Activated T-cell treated with anti-CD3 and anti-CD28 coated beads for 48 hours (primary cell): ENCODE results near the gene IL1B.
A peak's percentile ranks its signal among the peaks of the same experiment; 100 is the strongest.
"Not testable (repeated sequence)": the region's sequence is repeated elsewhere in the genome, so short reads cannot be mapped to it uniquely, and the experiment has no call there.

Experiments used
- DNase-seq: peaks from one replicate; pipeline ENCODE4 v3.0.0-alpha.2; 2020; ENCODE audit warnings: low read depth

Gene IL1B

GRCh38 chr2:112836695-112837117, at the start of gene IL1B:
IL1B (minus strand) TSS chr2:112836779; CDS start chr2:112836229, 550 bp downstream.
- no peak for DNase-seq

GRCh38 chr2:112886291-112886690, 49.7 kb upstream of the IL1B start:
- no peak for DNase-seq

- no peak for DNase-seq
Observed at GRCh38 chr2:112885506-112885902, 48.9 kb upstream of the IL1B start.

GRCh38 chr2:112884869-112885505, 48.4 kb upstream of the IL1B start:
- DNase-seq: peak; percentile 62

GRCh38 chr2:112883669-112884068, 47.1 kb upstream of the IL1B start:
- DNase-seq: no peak

- DNase-seq: peak; percentile 19
Observed at GRCh38 chr2:112881217-112881985, 44.8 kb upstream of the IL1B start.

GRCh38 chr2:112880696-112881095, 44.1 kb upstream of the IL1B start:
- no peak for DNase-seq

GRCh38 chr2:112880091-112880531, 43.5 kb upstream of the IL1B start:
- no peak for DNase-seq

GRCh38 chr2:112879491-112880041, 43.0 kb upstream of the IL1B start:
- DNase-seq: no peak

- DNase-seq: no peak
Observed at GRCh38 chr2:112877423-112877822, 40.8 kb upstream of the IL1B start.

GRCh38 chr2:112876971-112877361, 40.4 kb upstream of the IL1B start:
- DNase-seq: no peak

- DNase-seq: no peak
Observed at GRCh38 chr2:112876257-112876970, 39.8 kb upstream of the IL1B start.

- DNase-seq: no peak
Observed at GRCh38 chr2:112870841-112871835, 34.6 kb upstream of the IL1B start.

GRCh38 chr2:112869258-112869842, 32.8 kb upstream of the IL1B start:
- DNase-seq: no peak

GRCh38 chr2:112867701-112868631, 31.4 kb upstream of the IL1B start:
- DNase-seq: no peak

GRCh38 chr2:112866128-112866835, 29.7 kb upstream of the IL1B start:
- DNase-seq: no peak

- DNase-seq: no peak
Observed at GRCh38 chr2:112864072-112864471, 27.5 kb upstream of the IL1B start.

GRCh38 chr2:112859406-112860183, 23.0 kb upstream of the IL1B start:
- DNase-seq: not testable (repeated sequence)
